Activated T-helper 1 cell treated with anti-CD3 and anti-CD28 coated beads, Interleukin-12 subunit alpha, Interleukin-12 subunit beta, Interleukin-2, Interleukin-4 antibody, amounts not matched to agents 30 ng/mL and 10 ng/mL and 1 ng/mL, durations not matched to agents 14 hours and 24 hours and 36 hours (primary cell): ENCODE results near the gene HECTD4. TPM values are rescaled to one million over a fixed set of nuclear protein-coding genes. Genes with fewer than 3 reads are reported as not detected.

Experiments used
- DNase-seq: peaks from one replicate; pipeline ENCODE4 v3.0.0; 2021; ENCODE audit warnings: low spot score
- H3K27ac Mint-ChIP-seq: one replicate; pipeline ENCODE4 v1.8.0; 2021; ENCODE audit warnings: mild to moderate bottlenecking, mixed read lengths
- H3K27me3 Mint-ChIP-seq: one replicate; pipeline ENCODE4 v1.8.0; 2022; ENCODE audit warnings: mild to moderate bottlenecking, moderate library complexity, mixed read lengths; ENCODE audit not compliant: insufficient read depth
- H3K36me3 Mint-ChIP-seq: one replicate; pipeline ENCODE4 v1.8.0; 2021; ENCODE audit warnings: low read depth, mixed read lengths
- H3K4me1 Mint-ChIP-seq: one replicate; pipeline ENCODE4 v1.8.0; 2021; ENCODE audit warnings: low read depth, mixed read lengths
- H3K4me3 Mint-ChIP-seq: one replicate; pipeline ENCODE4 v1.8.0; 2021; ENCODE audit warnings: mild to moderate bottlenecking, moderate library complexity, mixed read lengths
- H3K9me3 Mint-ChIP-seq: one replicate; pipeline ENCODE4 v1.8.0; 2021; ENCODE audit warnings: mixed read lengths
- intact Hi-C: fragments of 100-400 bp; cut with micrococcal nuclease; formaldehyde crosslinking; loops from one replicate; pipeline ENCODE4 v1.15.1; 2024
- total RNA-seq: library from RNA; stranded (reverse); gene quantifications from 2 replicates; pipeline ENCODE4 v1.2.3, GENCODE V29; 2022

HECTD4 gene
- total RNA-seq, 1 donor from 2014 or later: 36.9 TPM

- peaks cover 63% of the 10 kb centered on the region for H3K36me3 Mint-ChIP-seq
- H3K4me1 Mint-ChIP-seq: peaks cover 20% of the 10 kb centered on the region
- no peaks in the 10 kb centered on the region for H3K27me3 Mint-ChIP-seq
- intact Hi-C loops: no loop called here
- no peak overlapping the region for H3K4me3 Mint-ChIP-seq
- peaks cover 11% of the 10 kb centered on the region for H3K9me3 Mint-ChIP-seq
- H3K27ac Mint-ChIP-seq: peak overlapping the region; percentile 61
- no peak for DNase-seq
Measured at GRCh38 chr12:112151766-112152541, 230.3 kb downstream of the HECTD4 start.

GRCh38 chr12:112149596-112149995, 232.6 kb downstream of the HECTD4 start:
- Mint-ChIP-seq H3K27ac (no peak overlapping the region), H3K4me1 (peaks cover 16% of the 10 kb centered on the region), H3K4me3 (no peak overlapping the region), H3K27me3 (no peaks in the 10 kb centered on the region), H3K36me3 (peaks cover 58% of the 10 kb centered on the region), H3K9me3 (no peaks in the 10 kb centered on the region)
- intact Hi-C loops: no loop called here
- no peak for DNase-seq

- no peak overlapping the region for H3K4me3 Mint-ChIP-seq
- peaks cover 54% of the 10 kb centered on the region for H3K36me3 Mint-ChIP-seq
- H3K9me3 Mint-ChIP-seq: no peaks in the 10 kb centered on the region
- no peak overlapping the region for H3K27ac Mint-ChIP-seq
- H3K4me1 Mint-ChIP-seq: peaks cover 16% of the 10 kb centered on the region
- intact Hi-C loops: no loop called here
- H3K27me3 Mint-ChIP-seq: no peaks in the 10 kb centered on the region
- DNase-seq: no peak
Measured at GRCh38 chr12:112148031-112148513, 234.2 kb downstream of the HECTD4 start.

- Mint-ChIP-seq H3K4me3 (no peak overlapping the region), H3K4me1 (peaks cover 9% of the 10 kb centered on the region), H3K27ac (no peak overlapping the region), H3K9me3 (no peaks in the 10 kb centered on the region), H3K36me3 (peaks cover 46% of the 10 kb centered on the region), H3K27me3 (no peaks in the 10 kb centered on the region)
- DNase-seq: no peak
- intact Hi-C loops: no loop called here
Measured at GRCh38 chr12:112146123-112146522, 236.1 kb downstream of the HECTD4 start.

GRCh38 chr12:112140728-112141127, 241.5 kb downstream of the HECTD4 start:
- no peak for DNase-seq
- intact Hi-C loops: no loop called here
- Mint-ChIP-seq H3K27me3 (no peaks in the 10 kb centered on the region), H3K4me1 (peaks cover 16% of the 10 kb centered on the region), H3K9me3 (no peaks in the 10 kb centered on the region), H3K4me3 (no peak overlapping the region), H3K36me3 (peaks cover 37% of the 10 kb centered on the region), H3K27ac (peak overlapping the region; percentile 61)

GRCh38 chr12:112134731-112135130, 247.5 kb downstream of the HECTD4 start:
- Mint-ChIP-seq H3K27me3 (no peaks in the 10 kb centered on the region), H3K4me1 (peaks cover 26% of the 10 kb centered on the region), H3K27ac (no peak overlapping the region), H3K36me3 (peaks cover 18% of the 10 kb centered on the region), H3K9me3 (no peaks in the 10 kb centered on the region), H3K4me3 (no peak overlapping the region)
- no peak for DNase-seq
- intact Hi-C loops: loop anchor here (5.0 kb wide), 2 partner anchors 37 to 447 kb away; partner anchors contain the start of genes ACAD10 and BRAP

- H3K27me3 Mint-ChIP-seq: no peaks in the 10 kb centered on the region
- H3K4me1 Mint-ChIP-seq: peaks cover 35% of the 10 kb centered on the region
- no peak overlapping the region for H3K27ac Mint-ChIP-seq
- no peak for DNase-seq
- intact Hi-C loops: loop anchor here (5.0 kb wide), 2 partner anchors 36 to 446 kb away; partner anchors contain the start of genes ACAD10 and BRAP
- H3K9me3 Mint-ChIP-seq: no peaks in the 10 kb centered on the region
- peaks cover 16% of the 10 kb centered on the region for H3K36me3 Mint-ChIP-seq
- no peak overlapping the region for H3K4me3 Mint-ChIP-seq
Measured at GRCh38 chr12:112133418-112133817, 248.8 kb downstream of the HECTD4 start.

GRCh38 chr12:112131686-112132085, 250.5 kb downstream of the HECTD4 start:
- DNase-seq: no peak

GRCh38 chr12:112130441-112130998, 251.7 kb downstream of the HECTD4 start:
- H3K9me3 Mint-ChIP-seq: no peaks in the 10 kb centered on the region
- peaks cover 55% of the 10 kb centered on the region for H3K4me1 Mint-ChIP-seq
- peaks cover 17% of the 10 kb centered on the region for H3K36me3 Mint-ChIP-seq
- peak overlapping the region; percentile 77 for H3K4me3 Mint-ChIP-seq
- H3K27ac Mint-ChIP-seq: peak overlapping the region; percentile 79
- intact Hi-C loops: loop anchor here (1.0 to 5.0 kb wide), 11 partner anchors 22 to 443 kb away; partner anchors contain the start of genes ACAD10, BRAP, ERP29 and HECTD4
- no peaks in the 10 kb centered on the region for H3K27me3 Mint-ChIP-seq
- DNase-seq: no peak

More at GRCh38 chr12:112131686-112132085, 250.5 kb downstream of the HECTD4 start:
- Mint-ChIP-seq H3K27ac (peak overlapping the region; percentile 35), H3K4me1 (peaks cover 50% of the 10 kb centered on the region), H3K27me3 (no peaks in the 10 kb centered on the region), H3K4me3 (peak overlapping the region; percentile 43), H3K36me3 (peaks cover 17% of the 10 kb centered on the region), H3K9me3 (no peaks in the 10 kb centered on the region)
- intact Hi-C loops: loop anchor here (2.0 to 5.0 kb wide), 4 partner anchors 34 to 444 kb away; partner anchors contain the start of genes ACAD10 and BRAP

GRCh38 chr12:112126911-112127310, 255.3 kb downstream of the HECTD4 start:
- DNase-seq: no peak
- H3K4me3 Mint-ChIP-seq: peak overlapping the region; percentile 82
- no peaks in the 10 kb centered on the region for H3K9me3 Mint-ChIP-seq
- H3K27me3 Mint-ChIP-seq: peaks cover 4% of the 10 kb centered on the region
- peak overlapping the region; percentile 78 for H3K27ac Mint-ChIP-seq
- intact Hi-C loops: loop anchor here (5.0 kb wide), 2 partner anchors 285 to 530 kb away; partner anchors contain the start of genes ATXN2 and MAPKAPK5
- H3K4me1 Mint-ChIP-seq: peaks cover 48% of the 10 kb centered on the region
- H3K36me3 Mint-ChIP-seq: peaks cover 4% of the 10 kb centered on the region

GRCh38 chr12:112126000-112126438, 256.2 kb downstream of the HECTD4 start:
- intact Hi-C loops: loop anchor here (1.0 to 5.0 kb wide), 5 partner anchors 18 to 529 kb away; partner anchors contain the start of genes ATXN2, MAPKAPK5 and NAA25
- Mint-ChIP-seq H3K4me1 (peaks cover 40% of the 10 kb centered on the region), H3K36me3 (peaks cover 2% of the 10 kb centered on the region), H3K9me3 (no peaks in the 10 kb centered on the region), H3K27me3 (peaks cover 8% of the 10 kb centered on the region), H3K4me3 (peak overlapping the region; percentile 82), H3K27ac (peak overlapping the region; percentile 78)
- DNase-seq: no peak

GRCh38 chr12:112125250-112125999, 256.8 kb downstream of the HECTD4 start, which contains the start of gene TRAFD1:
TSS of gene TRAFD1 (plus strand) at chr12:112125560. CDS start at chr12:112130523, 4,963 bp downstream.
- intact Hi-C loops: loop anchor here (1.0 to 5.0 kb wide), 5 partner anchors 17 to 528 kb away; partner anchors contain the start of genes ATXN2, MAPKAPK5 and NAA25
- Mint-ChIP-seq H3K4me1 (peaks cover 41% of the 10 kb centered on the region), H3K9me3 (no peaks in the 10 kb centered on the region), H3K27me3 (peaks cover 10% of the 10 kb centered on the region), H3K27ac (peak within 1 kb of the TSS; percentile 84), H3K36me3 (peaks cover 2% of the 10 kb centered on the region), H3K4me3 (peak within 1 kb of the TSS; percentile 82)
- DNase-seq: peak; percentile 98
